Activated CD8-positive, alpha-beta memory T cell treated with anti-CD3 and anti-CD28 coated beads for 48 hours (primary cell): Measurements from ENCODE around the gene CSPG4.
A peak's percentile ranks its signal among the peaks of the same experiment; 100 is the strongest.
"Not testable (repeated sequence)": the region's sequence is repeated elsewhere in the genome, so short reads cannot be mapped to it uniquely, and the experiment has no call there.

Experiments used
- DNase-seq, 3 experiments: peaks; one replicate each; pipeline ENCODE4 v3.0.0-alpha.2; 2020; ENCODE audit warnings: low read depth in 2 of 3, low spot score in 2 of 3

The CSPG4 gene

DNA sequence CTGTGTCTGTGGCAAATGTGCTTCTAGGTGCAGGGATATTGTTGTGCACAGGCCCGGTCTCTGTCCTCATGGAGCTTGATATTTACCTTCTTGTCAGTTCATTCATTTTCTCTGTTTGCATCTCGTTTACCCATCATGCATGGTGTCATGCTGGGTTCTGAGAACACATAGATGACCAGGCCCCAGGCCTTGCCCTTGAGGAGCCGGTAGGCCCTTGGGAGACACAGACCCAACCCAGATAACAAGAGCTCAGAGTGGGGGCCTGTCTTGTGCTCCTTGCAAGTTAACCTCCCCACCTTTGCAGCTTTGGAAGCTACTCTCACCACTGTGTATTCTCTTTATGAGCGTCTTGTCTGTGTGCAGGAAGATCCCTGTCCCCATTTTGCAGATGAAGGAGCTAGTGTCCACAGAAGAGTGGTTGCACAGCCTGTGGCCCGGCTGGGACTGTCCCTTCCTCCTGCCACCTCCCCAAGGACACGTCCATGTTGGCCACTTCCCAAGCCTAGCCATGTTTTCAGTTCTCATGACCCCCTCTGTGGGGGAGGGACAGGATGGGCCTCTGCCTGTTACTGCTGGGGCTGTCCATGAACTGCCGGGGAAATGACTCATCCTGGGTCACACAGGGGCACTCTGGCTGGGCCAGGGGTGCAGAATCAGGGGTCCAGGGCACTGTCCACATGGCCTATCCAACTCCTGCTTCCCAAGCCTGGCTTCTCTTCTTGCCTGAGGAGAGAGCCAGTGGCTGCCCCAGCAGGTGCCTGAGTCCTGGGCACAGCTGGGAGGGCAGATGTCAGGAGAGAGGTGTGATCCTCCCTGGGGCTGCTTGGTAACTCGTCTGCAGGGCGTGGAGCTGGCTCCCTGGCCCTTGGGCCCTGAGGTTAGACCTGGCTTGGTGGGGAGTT, 61.5 kb downstream of the CSPG4 start:
- no peak for DNase-seq

DNA sequence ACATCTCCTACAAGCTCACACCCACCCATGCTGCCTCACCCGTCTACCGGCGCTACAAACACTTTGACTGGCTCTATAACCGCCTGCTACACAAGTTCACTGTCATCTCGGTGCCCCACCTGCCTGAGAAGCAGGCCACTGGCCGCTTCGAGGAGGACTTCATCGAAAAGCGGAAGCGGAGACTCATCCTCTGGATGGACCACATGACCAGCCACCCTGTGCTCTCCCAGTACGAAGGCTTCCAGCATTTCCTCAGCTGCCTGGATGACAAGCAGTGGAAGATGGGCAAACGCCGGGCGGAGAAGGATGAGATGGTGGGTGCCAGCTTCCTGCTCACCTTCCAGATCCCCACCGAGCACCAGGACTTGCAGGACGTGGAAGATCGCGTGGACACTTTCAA, 62.8 kb downstream of the CSPG4 start:
- no peak for DNase-seq

DNA sequence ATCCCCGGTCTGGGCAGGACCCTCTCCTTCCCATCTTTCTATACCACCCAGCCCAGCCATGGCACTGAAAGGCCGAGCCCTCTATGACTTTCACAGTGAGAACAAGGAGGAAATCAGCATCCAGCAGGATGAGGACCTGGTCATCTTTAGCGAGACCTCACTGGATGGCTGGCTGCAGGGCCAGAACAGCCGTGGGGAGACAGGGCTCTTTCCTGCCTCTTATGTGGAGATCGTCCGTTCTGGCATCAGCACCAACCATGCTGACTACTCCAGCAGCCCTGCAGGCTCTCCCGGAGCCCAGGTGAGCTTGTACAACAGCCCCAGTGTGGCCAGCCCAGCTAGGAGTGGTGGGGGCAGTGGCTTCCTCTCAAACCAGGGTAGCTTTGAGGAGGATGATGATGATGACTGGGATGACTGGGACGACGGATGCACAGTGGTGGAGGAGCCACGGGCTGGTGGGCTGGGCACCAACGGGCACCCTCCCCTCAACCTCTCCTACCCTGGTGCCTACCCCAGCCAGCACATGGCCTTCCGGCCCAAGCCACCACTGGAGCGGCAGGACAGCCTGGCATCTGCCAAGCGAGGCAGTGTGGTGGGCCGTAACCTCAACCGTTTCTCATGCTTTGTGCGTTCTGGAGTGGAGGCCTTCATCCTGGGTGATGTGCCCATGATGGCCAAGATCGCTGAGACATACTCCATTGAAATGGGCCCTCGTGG, 63.4 kb downstream of the CSPG4 start:
- no peak for DNase-seq

DNA sequence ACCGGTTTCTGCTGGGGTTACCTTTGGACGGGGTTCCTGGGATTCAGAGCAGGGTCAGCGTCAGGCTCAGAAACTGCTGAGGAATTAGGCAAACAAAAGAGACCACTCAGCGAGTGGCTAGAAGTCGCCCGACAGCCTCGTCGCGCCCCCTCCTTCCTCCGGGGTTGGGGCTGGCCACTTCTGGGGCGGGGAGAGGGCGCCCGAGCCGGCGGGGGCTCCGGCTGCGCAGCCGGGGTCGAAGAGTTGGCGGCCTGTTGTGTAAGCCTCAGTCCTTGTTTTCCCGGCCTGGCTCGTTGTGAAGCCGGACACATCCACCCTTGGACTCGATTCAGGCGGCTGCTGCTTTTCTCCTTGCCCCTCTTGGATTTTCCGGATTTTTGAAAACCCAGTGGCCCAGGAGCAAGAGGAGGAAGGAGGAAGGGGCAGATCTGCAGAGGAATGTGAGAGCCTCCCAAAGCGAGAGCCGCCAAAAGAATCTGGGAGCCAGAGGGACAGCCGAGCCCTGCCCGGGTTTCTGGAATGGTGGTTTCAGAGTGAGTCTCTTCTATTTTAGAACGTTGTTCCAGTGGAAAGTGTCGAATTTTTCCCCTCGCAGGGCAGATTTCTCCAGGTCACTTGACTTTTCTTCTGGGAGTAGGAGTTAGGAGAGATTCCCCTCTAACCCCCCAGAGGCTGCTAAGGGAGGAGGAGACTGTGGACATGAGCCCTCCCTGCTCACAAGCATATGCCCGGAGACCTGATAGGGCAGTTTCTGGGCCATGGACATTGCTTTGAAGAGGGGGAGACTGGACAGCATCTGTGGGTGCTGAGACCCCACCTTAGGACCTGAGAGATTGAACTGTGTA, 64.3 kb downstream of the CSPG4 start:
- DNase-seq, result no peak

DNA sequence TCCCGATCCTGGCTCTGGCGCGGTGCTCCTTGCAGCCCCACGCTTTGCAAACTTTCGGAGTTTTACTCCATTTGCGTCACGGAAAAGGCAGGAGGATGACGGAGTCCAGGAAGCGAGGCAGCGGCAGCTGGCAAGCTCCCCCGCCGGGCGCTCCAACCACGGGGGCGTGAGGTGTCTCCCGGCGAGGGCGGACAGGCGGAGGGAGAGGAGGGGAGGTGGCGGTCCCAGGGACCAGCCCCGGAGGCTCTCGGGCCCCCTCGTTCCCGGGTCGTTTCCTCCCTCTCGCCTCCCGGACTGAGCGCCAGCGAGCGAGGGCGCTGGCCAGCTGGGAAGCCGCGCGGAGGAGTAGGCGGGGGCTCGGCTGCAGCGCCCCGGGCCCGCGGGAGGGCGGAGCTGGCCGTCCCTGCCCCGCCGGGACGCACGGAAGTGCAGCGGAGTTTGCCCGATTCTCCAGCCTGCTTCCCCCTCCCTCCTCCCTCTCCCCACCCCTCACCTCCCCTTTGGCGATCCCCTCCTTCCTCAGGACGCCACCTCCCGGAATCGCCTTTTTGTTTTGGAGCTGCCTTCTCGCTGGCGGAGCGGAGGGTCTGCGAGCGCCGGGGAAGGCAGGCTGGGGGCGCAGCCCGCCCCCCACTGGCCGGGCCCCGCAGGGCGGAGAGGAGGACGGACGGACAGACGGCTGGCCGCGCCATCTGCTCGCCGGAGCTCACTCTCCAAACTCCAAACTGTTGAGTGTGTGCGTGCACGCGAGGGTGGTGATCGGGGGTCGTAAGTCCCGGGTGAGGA, 65.1 kb downstream of the CSPG4 start, which contains the start of gene SNX33:
TSS of gene SNX33 (plus strand) at position 543 of the 786 bp plus-strand sequence. CDS start 1,191 bp downstream, outside the sequence.
- peak in 2 of 3 experiments; percentile 26 to 36 for DNase-seq

DNA sequence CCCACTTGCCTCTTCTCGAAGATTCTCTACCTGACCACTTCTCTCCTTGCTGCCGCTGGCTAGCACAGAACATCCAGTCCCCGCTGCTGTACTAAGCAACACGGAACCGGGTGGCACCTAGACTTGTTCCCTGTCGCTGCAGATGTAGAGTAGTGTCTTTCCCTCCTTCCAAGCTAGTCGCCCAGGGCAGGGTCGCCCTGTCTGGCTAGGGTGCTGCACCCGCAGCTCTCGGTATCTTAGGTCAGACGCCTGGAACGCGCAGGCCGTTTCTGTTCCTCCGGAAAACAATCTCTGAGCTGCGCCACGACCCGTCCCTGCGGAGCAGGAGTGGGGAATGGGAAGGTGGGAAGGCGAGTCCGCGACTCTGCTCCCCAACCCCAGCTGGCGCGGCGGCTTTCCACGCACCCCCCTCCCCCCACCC, 65.7 kb downstream of the CSPG4 start:
- DNase-seq, result no peak

DNA sequence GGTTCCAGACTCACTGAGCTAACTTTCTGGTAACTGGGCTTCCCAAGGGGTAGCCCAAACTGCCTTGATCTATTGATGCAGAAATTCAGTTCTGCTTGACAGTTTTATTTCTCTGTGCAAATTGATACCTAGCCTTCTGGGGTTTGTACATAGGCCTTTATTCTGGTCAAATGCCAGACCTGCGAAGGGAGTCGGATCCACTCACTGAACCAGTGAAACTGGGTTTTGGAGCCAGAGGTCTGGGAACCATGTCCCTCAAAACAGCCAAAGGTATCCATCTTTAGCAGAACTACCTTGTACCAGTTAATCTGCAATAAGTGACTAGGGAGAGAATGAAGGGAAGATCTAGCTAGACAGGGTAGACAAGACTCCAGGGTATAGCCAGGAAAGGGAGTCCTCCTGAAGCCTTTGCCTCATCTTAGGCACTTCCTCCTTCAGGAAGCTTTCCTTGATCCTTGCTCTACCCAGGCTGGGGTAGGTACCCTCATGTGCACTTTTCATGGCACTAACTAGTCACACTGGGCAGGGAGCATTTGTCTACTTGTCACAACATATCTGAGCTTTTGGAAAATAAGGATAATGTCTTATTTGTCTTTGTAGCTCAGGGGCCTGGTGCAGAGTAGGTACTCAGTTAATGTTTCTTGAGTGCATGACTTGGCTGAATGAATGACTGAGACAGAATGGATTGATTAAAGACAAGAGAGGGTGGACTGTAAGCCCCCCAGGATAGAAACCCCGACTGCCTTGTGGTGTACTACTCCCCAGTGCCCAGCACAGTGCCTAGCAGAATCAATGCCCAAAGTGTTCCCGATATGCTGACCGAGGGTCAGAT, 66.3 kb downstream of the CSPG4 start:
- DNase-seq, result no peak

DNA sequence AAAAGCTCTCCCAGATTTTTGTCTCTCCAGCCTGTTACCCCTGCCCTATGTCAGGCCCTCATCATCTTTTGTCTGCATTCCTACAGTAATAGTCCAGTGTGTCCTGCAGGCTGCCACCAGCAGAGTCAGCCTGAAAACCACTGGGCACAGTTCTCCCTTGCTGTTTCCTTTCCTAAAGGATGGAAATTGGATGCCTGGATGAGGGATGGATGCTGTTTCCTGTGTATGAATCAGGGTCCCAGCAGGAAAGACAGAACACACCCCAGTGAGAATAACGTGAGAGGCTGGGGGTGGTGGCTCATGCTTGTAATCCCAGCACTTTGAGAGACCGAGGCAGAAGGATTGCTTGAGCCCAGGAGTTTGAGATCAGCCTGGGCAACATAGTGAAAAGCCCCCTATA, 68.3 kb downstream of the CSPG4 start:
- no peak for DNase-seq

DNA sequence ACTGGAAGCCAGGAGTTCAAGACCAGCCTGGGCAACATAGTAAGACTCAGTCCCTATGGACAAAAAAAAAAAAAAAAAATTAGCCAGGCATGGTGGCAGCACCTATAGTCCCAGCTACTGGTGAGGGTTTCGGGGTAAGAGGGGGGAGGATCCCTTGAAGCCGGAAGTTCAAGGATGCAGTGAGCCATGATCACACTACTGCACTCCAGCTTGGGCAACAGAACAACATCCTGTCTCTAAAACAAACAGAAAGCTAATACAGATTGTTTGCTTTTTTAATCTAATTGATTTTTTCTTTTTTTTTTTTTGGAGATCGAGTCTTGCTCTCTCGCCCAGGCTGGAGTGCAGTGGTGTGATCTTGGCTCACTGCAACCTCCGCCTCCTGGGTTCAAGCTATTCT, 71.0 kb downstream of the CSPG4 start:
- no peak for DNase-seq

DNA sequence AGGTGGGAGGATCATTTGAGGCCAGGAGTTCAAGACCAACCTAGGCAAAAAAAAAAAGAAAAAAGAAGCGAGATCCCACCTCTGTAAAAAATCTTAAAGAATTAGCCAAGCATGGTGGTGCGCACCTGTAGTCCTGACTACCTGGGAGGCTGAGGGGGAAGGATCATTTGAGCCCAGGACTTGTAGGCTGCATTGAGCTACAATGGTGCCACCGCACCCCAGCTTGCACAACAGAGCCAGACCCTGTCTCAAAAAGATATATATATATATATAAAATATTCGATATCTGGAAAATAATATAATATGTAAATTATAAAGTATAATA, 71.5 kb downstream of the CSPG4 start:
- DNase-seq, result no peak

DNA sequence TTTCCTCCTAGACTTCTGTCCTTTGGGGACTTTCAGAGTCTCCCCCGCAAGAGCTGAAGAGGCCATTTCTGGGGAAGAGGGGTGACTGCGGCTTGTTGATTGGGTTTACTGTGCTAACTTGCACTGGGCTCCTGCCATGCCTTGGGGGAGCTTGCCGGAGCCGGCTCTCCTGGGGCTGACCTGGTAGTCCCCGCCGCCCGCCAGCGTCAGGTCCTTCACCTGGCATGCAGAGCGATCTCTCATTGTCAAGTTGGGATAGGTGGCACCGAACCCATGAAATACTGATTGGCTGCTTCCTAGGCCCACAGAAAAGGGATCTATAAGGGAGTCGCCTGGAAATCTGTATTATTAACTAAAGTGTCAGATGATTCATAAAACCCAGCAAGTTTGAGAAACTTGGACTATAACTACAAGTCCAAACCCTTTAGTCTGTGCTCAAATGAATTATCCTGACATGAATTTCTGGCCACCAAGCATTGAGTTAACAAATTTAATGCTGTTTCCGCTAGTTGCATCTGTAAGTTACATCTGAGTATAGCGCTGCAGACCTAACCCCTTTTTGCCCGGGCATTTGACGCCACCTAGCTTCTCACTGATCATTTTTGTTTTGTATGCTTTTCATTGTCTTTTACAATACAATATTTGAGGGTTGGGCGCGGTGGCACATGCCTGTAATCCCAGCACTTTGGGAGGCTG, 72.0 kb downstream of the CSPG4 start:
- no peak for DNase-seq

DNA sequence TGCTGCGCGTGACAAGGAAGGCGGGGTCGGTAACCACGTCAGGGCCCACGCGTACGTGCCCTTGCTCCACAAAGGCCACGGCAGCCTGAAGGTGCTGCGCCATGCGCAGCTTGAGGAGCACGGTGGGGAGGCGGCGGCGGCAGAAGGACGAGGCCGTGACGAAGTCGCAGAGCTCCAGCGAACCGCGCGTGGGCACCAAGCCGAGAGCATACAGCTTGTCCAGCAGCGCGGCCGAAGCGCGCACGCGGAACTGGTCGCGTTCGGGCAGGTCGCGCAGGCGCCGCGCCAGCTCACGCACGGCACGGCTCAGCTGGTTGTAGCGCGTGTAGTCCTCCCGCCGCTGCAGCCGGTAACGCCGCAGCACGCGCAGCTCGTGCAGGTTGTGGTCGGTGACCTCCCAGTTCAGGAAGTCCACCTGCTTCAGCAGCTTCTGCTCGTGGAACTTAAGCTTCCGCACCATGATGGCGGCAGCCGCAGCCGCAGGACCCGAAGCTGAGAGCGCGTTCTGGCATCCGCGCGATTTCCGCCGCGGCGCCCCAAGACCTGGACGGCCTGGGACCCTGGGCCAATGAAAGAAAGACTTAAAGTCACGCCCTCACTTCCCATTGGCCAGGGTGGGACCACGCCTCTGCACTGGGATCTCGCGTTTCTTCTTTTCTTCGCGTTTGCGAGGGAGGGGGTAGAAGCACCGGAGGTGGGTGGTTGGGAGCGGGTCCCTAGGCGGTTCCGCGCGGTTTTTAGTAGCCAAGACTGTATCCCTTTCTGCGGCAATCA, 72.8 kb downstream of the CSPG4 start, which contains the start of gene IMP3:
TSS of gene IMP3 (minus strand) at position 516 of the 774 bp plus-strand sequence. CDS start at position 460, 56 bp downstream.
- peak; percentile 73 to 85 (median 73) for DNase-seq

DNA sequence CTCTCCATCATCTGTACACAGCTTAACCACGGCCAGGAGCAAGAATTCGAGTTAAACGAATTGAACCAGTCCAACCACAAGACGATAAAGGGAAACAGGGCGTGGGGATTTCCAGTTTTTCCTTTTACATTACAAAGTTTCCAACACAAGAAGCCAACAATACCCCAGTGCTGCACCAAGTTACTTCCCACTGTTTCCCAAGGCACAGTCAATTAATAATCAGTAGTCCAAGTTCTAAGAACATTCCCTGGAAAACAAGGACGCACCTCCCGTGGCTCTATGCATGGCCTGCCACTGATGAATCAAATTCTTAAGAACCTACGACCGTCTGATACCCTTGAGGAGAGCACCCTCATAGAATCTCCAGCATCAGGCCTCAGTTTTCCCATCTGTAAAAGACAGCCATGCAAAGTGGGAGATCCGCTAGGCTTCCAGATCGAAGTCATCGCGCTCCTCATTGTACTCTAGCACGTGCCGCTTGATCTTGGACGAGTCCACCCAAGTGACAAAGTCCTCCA, 73.4 kb downstream of the CSPG4 start:
- no peak for DNase-seq

DNA sequence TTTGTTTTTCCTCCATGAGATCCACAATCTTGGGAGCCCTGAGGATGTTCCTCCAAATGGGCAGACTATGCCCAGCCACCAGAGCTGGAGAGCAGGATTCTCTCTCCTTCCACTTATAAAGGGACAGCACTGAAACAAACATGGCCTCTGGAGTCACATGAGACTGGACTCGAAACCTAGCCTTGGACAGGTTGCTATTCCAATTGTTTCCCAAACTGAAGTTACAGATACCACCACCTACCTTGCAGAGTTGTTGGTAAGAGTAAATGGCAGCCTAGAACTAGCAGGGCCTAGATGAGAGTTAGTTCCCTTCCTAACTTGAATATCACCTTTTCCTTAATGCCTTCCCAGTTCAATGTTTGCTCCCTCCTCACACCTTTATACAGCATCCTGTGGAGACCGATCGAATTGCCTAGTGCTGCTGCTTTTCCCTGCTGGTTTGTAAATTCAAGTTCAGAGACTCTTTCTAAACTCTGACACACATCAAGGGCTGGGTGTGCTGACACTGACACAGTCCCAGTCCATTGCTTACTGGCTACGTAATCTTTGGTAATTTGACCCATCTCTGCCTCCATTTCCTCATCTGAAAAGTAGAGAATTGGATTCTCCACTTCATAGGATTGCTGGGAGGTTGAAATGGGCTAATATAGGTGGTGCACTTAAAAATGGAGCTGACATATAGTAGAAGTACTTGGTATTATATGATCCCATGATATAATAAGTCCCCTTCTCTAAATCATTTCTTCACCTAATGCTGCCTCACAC, 75.2 kb downstream of the CSPG4 start:
- DNase-seq, result no peak

DNA sequence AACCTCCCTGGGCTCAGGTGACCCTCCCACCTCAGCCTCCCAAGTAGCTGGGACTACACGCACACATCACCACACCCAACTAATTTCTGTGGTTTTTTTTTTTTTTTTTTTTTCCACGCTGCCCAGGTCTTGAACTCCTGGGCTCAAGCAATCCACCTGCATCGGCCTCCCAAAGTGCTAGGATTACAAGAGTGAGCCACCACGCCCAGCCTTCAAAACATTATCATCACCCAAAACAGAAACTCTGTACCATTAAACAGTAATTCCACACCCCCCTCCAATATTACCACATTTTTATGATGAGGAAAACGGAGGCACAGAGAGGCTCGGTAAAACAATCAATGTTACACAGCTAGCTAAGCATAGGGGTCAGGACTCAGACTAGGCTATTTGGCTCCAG, 76.6 kb downstream of the CSPG4 start:
- no peak for DNase-seq

DNA sequence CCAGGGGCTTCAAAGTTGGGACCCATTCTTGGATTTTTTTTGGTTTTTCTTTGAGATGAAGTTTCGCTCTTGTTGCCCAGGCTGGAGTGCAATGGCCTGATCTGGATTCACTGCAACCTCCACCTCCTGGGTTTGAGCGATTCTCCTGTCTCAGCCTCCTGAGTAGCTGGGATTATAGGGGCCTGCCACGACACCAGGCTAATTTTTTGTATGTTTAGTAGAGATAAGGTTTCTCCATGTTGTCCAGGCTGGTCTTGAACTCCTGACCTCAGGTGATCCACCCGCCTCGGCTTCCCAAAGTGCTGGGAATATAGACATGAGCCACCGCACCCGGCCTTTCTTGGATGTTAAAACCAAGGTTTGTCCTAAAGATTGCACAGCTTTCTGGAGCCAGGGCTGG, 78.7 kb downstream of the CSPG4 start:
- DNase-seq, result not testable (repeated sequence)

DNA sequence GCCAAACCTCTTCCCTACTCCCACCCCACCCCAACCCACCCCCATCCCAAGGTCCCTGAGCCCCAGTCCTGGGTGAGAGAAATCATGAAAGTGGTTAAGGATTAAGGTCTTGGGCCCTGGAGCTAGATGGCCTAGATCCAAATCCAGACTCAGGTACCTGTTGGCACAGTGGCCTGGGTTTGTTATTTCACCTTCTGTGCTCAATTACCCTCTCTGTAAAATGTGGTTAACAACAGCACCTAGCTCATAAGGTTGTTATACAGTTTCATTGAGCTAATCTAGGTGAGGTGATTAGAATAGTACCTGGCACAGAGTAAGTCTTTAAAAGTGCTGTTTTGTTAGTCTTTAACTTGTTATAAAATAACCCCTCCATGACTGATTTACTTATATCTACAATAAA, 80.7 kb downstream of the CSPG4 start:
- DNase-seq, result no peak
